Mammary epithelial cell (primary cell): ENCODE measurements around the gene SAT1.

Source experiments
- CTCF ChIP-seq, 2 donors: IDR thresholded peaks in 1 of 2; conservative IDR thresholded peaks in 1 of 2; 2 replicates each; pipeline ENCODE4 v1.5.1; 2011 to 2012; ENCODE audit warnings: inconsistent platforms in 2 of 2, low read length in 2 of 2, mild to moderate bottlenecking in 2 of 2, control low read depth in 1 of 2, low read depth in 1 of 2; ENCODE audit not compliant: insufficient read depth in 1 of 2; ENCODE audit errors: extremely low read depth in 1 of 2
- EZH2 ChIP-seq: IDR thresholded peaks from 2 replicates; pipeline ENCODE4 v1.6.1; 2012; ENCODE audit warnings: low read length, inconsistent platforms, borderline replicate concordance

GRCh38 chrX:23819385-23820234, 36.6 kb downstream of the SAT1 start:
- TF ChIP-seq CTCF (conservative IDR thresholded peaks at IDR 0.05 in 1 of 2, IDR thresholded peaks at IDR 0.05 in 1 of 2; ENCODE audit: extremely low read depth in 1 of 2, insufficient read depth in 1 of 2, low read depth in 1 of 2, low read length in 2 of 2) (no peak), EZH2 (no peak)
